ENCODE data around the gene LRP1.

LRP1 gene

DNA sequence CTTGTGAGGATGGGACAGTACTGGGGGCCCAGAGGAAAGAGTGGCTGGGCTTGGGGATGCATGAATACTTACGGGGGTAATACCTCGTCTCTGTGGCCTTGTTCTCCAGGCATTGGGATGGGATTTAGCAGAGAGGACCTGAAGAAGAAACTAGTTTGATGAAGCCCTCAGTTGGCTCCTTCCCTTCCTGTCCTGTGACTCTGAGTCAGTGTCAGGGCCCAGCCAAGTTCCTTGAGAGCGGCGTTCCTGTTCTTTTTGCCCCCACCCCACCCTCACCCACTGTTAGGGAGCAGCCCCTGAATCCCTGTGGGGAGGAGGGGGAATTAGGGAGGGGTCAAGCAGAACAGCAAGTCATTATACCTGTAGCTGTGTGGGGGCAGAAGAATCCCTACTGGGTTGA is 24.4 kb downstream of the LRP1 start:
- no peak for DNase-seq (ENCODE audit: low read depth in 2 of 2, low spot score in 1 of 2)

DNA sequence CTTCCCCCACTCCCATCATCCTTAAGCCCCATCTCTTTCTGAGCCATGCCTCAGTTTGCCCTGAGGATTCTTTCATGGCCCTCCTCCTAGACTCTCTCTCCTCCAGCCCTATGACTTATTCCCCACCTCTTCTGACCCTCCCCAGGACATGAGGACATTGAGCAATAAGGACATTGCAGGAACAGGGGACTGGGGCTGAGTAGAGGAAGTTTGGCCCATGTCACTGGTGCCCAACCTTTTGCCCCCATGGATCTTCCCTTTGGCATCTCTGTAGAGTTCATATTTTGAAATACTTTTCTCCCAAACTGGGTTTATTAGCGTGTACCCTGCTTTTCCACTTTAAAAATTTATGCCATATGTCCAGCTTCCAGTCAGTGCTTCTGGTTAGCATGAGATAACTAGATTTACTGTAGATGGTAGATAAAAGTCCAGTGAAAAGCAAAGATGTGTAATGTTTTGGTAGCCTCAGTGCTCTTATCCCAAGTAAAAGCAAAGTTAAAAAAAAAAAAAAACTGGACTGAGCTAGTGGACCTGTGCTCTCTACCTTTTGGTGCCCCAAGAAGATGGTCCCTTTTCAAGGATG is 25.2 kb downstream of the LRP1 start:
- DNase-seq (ENCODE audit: low read depth in 2 of 2, low spot score in 1 of 2): no peak

DNA sequence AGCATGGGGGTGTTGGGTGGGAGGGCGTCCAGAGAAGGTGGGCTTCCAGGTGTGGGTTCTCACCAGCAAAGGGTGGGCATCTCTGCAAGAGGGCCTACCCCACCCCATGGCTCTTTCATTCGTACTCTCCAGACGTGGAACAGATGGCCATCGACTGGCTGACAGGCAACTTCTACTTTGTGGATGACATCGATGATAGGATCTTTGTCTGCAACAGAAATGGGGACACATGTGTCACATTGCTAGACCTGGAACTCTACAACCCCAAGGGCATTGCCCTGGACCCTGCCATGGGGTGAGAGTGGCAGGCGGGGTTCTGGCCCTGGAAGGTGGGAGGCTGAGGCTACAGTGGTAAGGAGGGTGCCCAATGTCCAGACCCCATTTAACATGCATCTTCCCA is 25.8 kb downstream of the LRP1 start:
- DNase-seq (ENCODE audit: low read depth in 2 of 2, low spot score in 1 of 2): no peak

DNA sequence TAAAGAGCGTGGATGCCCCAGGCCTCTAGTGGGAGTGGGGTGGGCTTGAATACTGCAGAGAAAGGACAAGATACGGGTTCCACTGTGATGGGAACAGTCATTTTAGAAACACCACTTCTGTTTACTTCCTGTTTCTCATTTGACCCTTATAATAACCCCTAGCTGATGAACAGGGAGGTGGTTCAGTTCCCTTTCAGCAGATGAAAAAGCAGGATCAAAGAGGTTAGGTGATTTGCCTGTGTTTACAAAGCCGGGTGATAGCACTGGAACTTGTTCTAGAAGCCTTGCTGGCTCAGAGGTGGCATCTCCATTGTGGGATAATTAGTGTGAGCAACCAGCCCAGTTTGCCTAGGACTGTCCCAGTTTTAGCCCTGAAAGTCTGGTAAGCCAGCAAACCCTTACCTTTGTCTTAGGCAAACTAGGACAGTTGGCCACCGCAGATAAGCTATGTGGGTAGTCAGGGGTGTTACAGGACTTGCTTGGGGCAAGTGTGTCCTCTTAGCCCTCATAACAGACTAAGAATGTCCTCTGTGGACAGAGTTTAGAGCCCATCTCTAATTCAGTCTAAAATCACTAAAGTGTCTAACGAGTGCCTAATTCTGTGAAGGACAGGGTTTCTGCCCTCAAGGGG is 26.6 kb downstream of the LRP1 start:
- no peak for DNase-seq (ENCODE audit: low read depth in 2 of 2, low spot score in 1 of 2)

DNA sequence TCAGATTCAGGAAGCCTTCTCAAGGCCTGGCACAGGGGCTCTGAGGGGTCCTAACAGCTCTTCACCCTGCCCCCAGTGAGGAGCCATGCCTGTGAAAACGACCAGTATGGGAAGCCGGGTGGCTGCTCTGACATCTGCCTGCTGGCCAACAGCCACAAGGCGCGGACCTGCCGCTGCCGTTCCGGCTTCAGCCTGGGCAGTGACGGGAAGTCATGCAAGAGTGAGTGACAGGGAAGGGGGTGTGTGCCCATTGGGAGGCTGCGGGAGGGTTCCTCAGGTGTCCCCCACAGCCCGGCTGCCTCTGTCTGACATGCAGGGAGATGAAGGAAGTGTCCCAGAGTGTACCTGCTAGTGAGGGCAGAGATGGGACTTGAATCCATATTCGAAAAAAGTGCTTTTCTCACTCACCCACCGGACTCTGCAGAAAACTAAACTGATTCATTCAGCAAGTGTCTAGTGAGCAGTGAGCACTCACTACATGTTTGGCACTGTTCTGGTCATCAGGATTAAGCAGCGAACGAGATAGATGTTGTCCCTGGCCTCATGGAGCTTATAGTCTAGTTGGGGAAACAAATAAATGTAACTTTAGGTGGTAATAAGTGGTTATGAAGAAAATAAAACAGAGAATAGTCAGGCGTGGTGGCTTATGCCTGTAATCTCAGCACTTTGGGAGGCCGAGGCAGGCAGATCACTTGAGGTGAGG is 28.6 kb downstream of the LRP1 start:
- no peak for DNase-seq (ENCODE audit: low read depth in 2 of 2, low spot score in 1 of 2)

DNA sequence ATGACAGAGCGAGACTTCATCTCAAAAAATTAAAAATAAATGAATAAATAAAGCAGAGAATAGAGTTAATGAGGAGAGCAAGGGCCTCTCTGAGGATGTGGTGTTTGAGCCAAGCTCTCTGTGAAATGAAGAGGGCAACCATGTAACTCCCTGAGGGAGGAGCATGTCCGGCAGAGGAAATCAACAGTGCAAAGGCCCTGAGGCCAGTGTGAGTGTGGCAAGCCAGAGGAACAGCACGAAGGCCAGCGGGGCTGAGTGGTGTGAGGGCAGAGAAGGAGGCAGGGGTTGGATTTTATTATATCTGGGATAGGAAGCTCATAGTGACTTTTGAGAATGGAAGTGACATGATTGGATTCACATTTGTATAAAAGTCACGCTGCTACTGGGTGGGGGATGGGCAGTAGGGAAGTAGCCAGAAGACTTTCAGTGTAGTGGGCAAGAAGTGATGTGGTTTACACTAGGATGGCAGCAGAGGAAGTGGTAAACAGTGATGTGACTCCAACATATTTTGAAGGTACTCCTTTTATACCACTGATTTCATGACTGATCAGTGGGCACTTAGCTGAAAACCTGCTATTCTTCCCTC is 29.4 kb downstream of the LRP1 start:
- no peak for DNase-seq (ENCODE audit: low read depth in 2 of 2, low spot score in 1 of 2)

DNA sequence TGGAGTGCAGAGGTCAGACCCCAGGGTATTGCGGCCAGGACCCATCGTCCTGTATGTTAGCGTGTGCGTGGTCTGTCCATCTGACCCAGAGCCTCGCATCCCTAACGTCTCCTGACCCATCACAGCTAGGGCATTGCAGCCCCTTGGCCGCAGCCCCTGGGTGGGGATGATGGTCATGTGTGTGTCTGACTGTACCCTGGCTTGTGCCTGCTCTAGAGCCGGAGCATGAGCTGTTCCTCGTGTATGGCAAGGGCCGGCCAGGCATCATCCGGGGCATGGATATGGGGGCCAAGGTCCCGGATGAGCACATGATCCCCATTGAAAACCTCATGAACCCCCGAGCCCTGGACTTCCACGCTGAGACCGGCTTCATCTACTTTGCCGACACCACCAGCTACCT is 29.9 kb downstream of the LRP1 start:
- DNase-seq (ENCODE audit: low read depth in 2 of 2, low spot score in 1 of 2): no peak

DNA sequence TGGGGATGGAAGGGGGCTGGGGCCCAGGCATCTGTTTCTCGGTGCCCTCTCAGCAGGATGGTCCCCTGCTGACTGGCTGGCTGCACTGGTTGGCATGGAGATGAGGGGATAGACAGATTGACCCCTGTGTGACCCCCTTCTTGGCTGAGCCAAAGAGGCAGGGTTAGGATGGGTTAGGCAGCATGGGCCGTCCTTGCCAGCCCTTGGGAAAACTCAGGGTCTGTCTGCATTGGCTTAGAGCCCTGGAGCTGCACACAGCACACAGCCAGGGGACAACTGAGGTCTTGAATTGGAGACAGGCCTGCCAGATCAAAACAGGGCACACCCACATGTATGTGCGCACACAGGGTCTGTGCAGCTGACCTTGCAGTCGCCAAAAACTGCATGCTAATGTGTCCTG is 30.4 kb downstream of the LRP1 start:
- DNase-seq (ENCODE audit: low read depth in 2 of 2, low spot score in 1 of 2): no peak

DNA sequence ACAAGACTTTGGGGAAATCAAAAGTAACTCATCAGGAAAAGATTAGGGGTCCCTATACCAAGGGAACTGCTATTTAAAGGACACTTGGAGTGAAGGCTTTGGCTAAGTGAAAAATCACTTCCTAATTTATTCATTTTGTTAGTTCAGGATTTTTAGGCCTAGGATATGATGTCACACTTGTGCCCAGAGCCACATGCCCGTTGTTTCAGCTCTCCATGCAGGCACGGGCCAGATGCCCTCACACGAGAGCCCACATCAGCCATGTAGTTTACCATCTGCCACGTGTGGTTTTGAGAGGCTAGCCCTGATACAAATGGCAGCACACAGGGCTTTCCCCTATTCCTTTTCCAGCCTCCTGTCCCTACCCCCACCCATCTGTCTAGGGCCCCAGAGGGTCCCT is 31.0 kb downstream of the LRP1 start:
- no peak for DNase-seq (ENCODE audit: low read depth in 2 of 2, low spot score in 1 of 2)

DNA sequence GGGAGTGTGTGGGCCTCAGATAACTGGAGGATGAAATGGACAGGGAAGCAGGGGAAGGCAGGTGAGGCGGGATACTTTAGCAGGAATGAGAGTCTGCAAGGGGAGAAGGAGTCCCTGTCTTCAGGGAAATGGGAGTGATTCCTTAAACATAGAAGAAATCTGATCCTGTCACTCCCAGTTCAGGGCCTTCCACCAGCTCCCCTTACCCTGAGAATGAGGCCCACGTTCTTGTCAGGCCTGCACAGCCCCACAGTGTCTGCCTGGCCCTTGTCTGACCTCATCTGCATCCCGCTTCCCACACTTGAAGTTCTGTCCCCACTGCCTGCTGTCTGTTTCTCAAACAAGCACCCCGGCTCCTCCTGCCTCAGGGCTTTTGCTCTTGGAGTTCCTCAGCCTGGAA is 31.8 kb downstream of the LRP1 start:
- DNase-seq (ENCODE audit: low read depth in 2 of 2, low spot score in 1 of 2): no peak

DNA sequence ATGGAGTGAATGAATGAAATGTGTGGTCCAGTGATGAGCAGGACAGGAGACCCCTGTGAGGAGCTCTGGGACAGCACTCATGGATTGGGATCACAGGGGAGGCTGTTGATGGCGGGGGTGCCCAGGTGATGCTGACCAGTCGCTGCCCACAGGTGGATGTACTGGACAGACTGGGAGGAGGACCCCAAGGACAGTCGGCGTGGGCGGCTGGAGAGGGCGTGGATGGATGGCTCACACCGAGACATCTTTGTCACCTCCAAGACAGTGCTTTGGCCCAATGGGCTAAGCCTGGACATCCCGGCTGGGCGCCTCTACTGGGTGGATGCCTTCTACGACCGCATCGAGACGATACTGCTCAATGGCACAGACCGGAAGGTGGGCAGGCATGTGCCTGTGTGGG is 32.5 kb downstream of the LRP1 start:
- no peak for DNase-seq (ENCODE audit: low read depth in 2 of 2, low spot score in 1 of 2)

DNA sequence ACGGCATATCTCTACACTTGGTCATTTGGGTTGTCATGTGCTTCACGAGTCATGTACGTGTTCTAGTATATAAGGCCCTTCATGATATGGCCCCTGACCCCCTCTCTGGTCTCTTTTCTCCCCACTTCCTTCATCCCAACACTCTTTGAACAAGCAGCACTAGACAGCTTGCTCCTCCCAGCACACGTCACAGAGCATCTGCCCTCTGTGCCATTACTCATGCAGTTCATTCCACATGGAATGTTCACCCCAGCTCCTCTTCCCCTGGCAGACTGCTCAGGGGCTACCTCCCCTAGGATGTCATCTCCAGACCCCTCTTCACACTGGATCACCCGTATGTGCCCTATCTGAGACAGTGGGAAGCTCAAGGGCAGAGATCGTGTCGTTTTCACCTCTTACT is 33.2 kb downstream of the LRP1 start:
- no peak for DNase-seq (ENCODE audit: low read depth in 2 of 2, low spot score in 1 of 2)

DNA sequence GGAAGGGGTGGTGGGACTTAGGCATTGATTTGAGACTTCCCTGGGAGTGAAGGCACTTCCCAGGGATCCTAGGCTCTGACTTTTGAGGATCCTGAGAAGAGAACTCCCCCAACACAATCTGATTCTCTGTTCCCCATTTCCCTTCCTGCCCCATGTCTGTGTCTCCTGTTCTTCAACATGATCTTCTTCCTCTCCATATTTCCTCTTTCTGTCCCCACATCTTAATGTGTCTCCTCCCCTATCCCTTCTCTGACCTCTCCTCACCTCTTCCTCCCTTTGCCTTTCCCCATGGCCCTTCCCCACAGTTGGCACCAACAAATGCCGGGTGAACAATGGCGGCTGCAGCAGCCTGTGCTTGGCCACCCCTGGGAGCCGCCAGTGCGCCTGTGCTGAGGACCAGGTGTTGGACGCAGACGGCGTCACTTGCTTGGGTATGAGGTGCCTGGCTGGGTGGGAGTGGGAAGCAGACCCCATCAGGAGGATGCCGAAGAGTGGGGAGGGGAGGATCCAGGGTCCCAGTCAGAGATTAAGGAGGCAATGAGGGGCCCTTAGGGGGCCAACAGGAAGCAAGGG is 34.4 kb downstream of the LRP1 start:
- DNase-seq (ENCODE audit: low read depth in 2 of 2, low spot score in 1 of 2): no peak

DNA sequence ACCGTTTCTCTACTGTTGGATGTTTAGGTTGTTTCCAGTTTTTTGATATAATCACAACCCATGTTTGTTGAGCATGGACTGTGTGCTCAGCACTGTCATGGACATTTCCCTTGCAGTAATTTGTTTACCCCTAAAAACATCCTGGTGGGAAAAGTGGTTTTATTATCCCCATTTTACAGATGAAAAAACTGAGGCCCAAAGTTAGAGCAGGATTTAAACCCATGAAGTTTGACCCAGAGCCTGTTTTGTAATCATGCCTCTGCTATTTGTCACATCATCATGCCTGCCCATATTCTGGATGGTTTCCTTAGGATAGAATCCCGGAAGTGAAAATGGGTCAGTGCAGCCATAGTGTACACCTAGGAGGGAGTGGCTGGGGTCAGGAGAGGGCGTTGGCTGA is 36.2 kb downstream of the LRP1 start:
- DNase-seq (ENCODE audit: low read depth in 2 of 2, low spot score in 1 of 2): no peak

DNA sequence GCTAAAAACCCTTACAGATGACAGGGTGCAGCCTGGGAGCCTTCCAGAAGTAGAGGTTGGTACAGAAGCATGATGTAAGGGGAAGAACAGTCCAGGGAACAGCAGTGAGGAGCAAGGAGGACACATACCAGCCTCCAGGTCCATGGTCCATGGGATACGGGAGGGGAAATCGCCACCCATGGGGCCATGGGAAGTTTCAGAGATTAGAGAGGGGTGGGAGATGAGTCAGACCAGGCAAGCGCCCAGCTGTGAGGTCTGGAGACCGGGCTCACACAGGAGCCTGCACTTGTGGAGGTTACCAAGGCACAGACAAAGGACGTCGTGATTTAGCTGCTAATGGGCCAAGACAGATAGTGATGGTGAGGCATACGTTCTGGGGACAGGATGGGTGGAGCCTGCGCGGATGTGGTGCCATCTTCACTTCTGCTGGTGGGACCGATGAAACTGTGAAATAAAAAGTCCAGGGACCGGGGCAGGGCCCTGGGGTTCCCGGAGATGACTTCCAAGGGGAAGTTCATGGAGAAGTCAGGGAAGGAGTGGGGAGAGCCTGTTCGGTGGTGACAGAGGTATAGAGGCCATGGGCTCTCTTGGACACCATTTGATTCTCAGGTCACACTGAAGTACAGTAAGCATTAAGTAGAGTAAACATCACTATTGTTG is 36.8 kb downstream of the LRP1 start:
- DNase-seq (ENCODE audit: low read depth in 2 of 2, low spot score in 1 of 2): no peak

DNA sequence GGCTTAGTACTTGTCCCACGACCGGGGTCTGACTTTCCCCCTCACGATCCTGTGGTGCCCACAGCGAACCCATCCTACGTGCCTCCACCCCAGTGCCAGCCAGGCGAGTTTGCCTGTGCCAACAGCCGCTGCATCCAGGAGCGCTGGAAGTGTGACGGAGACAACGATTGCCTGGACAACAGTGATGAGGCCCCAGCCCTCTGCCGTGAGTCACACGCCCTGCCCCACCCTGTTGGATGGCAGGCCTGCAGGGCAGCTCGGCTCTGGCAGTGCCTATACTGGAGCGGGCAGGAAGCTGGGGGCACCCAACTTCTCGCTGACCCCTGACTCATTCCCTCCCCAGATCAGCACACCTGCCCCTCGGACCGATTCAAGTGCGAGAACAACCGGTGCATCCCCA is 37.5 kb downstream of the LRP1 start:
- DNase-seq (ENCODE audit: low read depth in 2 of 2, low spot score in 1 of 2): no peak

DNA sequence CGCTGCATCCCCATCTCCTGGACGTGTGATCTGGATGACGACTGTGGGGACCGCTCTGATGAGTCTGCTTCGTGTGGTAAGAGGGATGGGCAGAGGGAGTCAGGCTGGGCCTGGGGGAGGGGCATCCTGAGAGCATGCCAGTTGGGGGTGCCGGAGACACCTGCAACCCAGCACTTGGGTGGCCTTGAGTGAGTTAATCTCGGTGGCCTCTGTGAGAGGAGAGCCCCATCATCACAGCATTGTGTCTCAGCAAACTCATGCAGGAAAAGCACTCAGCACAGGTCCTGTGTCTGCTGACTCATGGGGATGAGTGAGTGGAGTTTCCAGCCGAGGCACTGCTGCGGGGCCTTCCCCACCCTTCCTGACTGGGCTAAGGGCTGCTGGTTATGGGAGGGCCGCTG is 38.7 kb downstream of the LRP1 start:
- DNase-seq (ENCODE audit: low read depth in 2 of 2, low spot score in 1 of 2): no peak

DNA sequence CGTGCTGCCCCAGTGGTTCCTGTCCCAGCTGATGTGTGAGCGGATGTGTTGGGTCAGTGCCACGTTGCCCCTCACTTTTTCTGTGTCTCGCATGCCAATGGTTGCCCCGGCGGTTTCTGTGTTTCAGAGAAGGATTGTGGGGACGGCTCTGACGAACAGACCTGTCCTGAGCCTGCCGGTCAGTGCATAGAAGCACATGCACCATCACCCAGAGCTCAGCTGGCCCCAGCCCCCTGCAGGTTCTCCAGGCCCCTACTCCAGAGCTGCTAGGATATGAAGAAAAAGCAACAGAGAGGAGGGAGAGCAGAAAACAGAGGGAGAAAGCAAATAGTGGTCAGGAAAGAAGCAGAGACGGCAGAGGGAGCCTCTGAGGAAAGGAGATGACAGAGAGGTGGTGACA is 39.8 kb downstream of the LRP1 start:
- no peak for DNase-seq (ENCODE audit: low read depth in 2 of 2, low spot score in 1 of 2)

DNA sequence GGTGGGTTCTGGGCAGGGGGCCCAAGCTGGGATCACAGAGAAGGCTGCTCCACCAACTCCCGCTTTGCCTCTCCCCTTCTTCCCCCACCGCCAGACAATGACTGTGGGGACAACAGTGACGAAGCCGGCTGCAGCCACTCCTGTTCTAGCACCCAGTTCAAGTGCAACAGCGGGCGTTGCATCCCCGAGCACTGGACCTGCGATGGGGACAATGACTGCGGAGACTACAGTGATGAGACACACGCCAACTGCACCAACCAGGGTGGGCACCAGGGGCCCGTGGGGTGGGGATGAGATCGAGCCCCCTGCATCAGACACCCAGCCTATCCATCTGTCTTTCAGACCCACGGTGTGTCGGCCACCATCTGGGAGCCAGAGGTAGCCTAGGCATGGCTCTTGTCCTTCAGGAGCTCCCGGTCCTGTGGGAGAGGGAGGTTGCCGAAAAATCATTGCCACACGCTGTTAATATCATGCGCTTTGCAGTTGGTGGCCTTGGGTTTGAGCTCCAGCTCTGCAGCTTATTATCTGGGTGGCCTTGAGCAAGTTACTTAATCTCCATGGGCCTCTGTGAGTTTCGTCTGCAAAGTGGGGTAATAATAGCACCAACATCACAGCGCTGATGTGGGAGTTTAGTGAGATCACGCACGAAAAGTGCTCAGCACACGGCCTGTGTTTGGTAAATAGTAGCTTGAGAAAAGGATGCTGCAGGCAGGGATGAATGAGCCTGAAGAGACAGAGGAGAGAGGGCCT is 40.9 kb downstream of the LRP1 start:
- DNase-seq (ENCODE audit: low read depth in 2 of 2, low spot score in 1 of 2): no peak

DNA sequence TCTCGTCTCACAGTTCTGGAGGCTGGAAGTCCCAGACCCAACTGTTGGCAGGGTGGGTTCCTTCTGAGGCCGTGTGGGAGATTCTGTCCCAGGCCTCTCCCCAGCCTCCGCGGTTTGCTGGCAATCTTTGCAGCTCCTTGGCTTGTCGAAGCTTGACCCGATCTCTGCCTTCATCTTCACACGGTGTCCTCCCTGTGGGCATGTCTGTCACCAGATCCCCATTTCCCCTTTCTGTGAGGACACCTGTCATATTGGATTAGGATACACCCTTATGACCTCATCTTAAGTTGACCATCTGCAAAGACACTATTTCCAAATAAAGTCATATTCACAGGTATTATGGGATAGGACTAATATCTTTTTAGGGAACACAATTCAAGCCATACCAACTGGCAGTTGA is 41.7 kb downstream of the LRP1 start:
- no peak for DNase-seq (ENCODE audit: low read depth in 2 of 2, low spot score in 1 of 2)

DNA sequence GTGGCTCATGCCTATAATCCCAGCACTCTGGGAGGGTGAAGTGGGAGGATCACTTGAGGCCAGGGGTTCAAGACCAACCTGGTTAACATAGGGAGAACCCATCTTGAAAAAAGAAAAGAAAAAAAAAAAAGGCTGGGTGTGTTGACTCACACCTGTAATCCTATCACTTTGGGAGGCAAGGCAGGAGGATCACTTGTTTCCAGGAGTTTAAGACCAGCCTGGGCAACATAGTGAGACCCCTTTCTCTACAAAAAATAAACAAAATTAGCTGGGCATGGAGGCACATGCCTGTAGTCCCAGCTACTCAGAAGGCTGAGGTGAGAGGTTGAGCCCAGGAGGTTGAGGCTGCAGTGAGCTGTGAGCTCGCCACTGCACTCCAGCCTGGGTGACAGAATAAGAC is 42.1 kb downstream of the LRP1 start:
- no peak for DNase-seq (ENCODE audit: low read depth in 2 of 2, low spot score in 1 of 2)
